Hepatocyte (in vitro differentiated cells): Measurements from ENCODE around the gene LGALS7B.
A peak's percentile ranks its signal among the peaks of the same experiment; 100 is the strongest.

Experiments used
- CTCF ChIP-seq: fragments of 200-600 bp; sonication (generic); IDR thresholded peaks from 2 replicates; pipeline ENCODE4 v1.5.1; 2016; ENCODE audit warnings: antibody characterized with exemption, mild to moderate bottlenecking; ENCODE audit not compliant: poor library complexity
- EZH2phosphoT487 ChIP-seq: fragments of 200-600 bp; sonication (generic); IDR thresholded peaks from one replicate; pipeline ENCODE4 v1.6.1; 2018; ENCODE audit warnings: antibody characterized with exemption, mild to moderate bottlenecking, low read depth, moderate library complexity; ENCODE audit not compliant: unreplicated experiment, severe bottlenecking

GRCh38 chr19:38769635-38770211, 19.3 kb upstream of the LGALS7B start:
- peak; percentile 61 for TF ChIP-seq CTCF
- no peak for TF ChIP-seq EZH2phosphoT487
